A673 (cell line): ENCODE measurements around the gene RAD51AP1. TPM values are rescaled to one million over a fixed set of nuclear protein-coding genes. Genes with fewer than 3 reads are reported as not detected.

Experiments
- BruUV-seq: library from RNA; stranded (reverse); fragments of 400-500 nt; replicated peaks from 2 replicates; lab custom pipeline; 2021; lab: Mats Ljungman, UMichigan
- CTCF ChIA-PET: fragments of 300-600 bp; sonication (Branson Sonifier 250); formaldehyde crosslinking; loops from one replicate; lab custom pipeline; 2022; ENCODE audit warnings: antibody characterized with exemption; lab: Charles Lee
- POLR2A ChIA-PET: fragments of 300-600 bp; sonication (Branson Sonifier 250); formaldehyde crosslinking; loops from one replicate; lab custom pipeline; 2022; ENCODE audit warnings: antibody characterized with exemption; ENCODE audit not compliant: low non-redundant PET; lab: Charles Lee
- DNase-seq: peaks from one replicate; pipeline ENCODE4 v3.0.0-alpha.2; 2015; ENCODE audit warnings: low spot score
- H3K27ac ChIP-seq: fragments of 200-600 bp; sonication (generic); 2 replicates; pipeline ENCODE4 v1.5.1; 2016; ENCODE audit warnings: mixed run types, low read depth, mild to moderate bottlenecking, mixed read lengths, antibody characterized with exemption, low read length; ENCODE audit not compliant: poor library complexity, severe bottlenecking
- H3K27me3 ChIP-seq: fragments of 200-600 bp; sonication (generic); replicated peaks from 2 replicates; pipeline ENCODE4 v1.6.1; 2017; ENCODE audit warnings: mixed run types, low read depth, mild to moderate bottlenecking, mixed read lengths, antibody characterized with exemption, low read length; ENCODE audit not compliant: insufficient read depth, poor library complexity
- H3K36me3 ChIP-seq: fragments of 200-600 bp; sonication (generic); 2 replicates; pipeline ENCODE4 v1.6.1; 2016; ENCODE audit warnings: mixed run types, mild to moderate bottlenecking, mixed read lengths, antibody characterized with exemption, low read length; ENCODE audit not compliant: insufficient read depth, poor library complexity, severe bottlenecking
- H3K4me1 ChIP-seq: fragments of 200-600 bp; sonication (generic); 2 replicates; pipeline ENCODE4 v1.6.1; 2017; ENCODE audit warnings: mixed run types, mild to moderate bottlenecking, mixed read lengths, antibody characterized with exemption, low read length; ENCODE audit not compliant: insufficient read depth, poor library complexity, severe bottlenecking
- H3K4me3 ChIP-seq: fragments of 200-600 bp; sonication (generic); 2 replicates; pipeline ENCODE4 v1.5.1; 2016; ENCODE audit warnings: low read depth, mixed run types, mild to moderate bottlenecking, mixed read lengths, low read length; ENCODE audit not compliant: poor library complexity, severe bottlenecking
- H3K9me3 ChIP-seq: fragments of 200-600 bp; sonication (generic); 2 replicates; pipeline ENCODE4 v1.6.1; 2016; ENCODE audit warnings: mixed run types, low read depth, mild to moderate bottlenecking, mixed read lengths, antibody characterized with exemption, low read length; ENCODE audit not compliant: poor library complexity, severe bottlenecking
- CTCF ChIP-seq: fragments of 300-800, 200-600 bp; sonication (generic); conservative IDR thresholded peaks from 2 replicates; pipeline ENCODE4 v1.5.1; 2017; ENCODE audit warnings: low read depth, mild to moderate bottlenecking, antibody characterized with exemption, low read length, moderate library complexity, mixed read lengths
- EZH2 ChIP-seq: fragments of 200-600 bp; sonication (generic); IDR thresholded peaks from 2 replicates; pipeline ENCODE4 v1.6.1; 2017; ENCODE audit warnings: borderline replicate concordance, low read depth, mild to moderate bottlenecking, mixed read lengths, antibody characterized with exemption, low read length; ENCODE audit not compliant: poor library complexity, severe bottlenecking
- intact Hi-C: fragments of 100-400 bp; cut with micrococcal nuclease; formaldehyde crosslinking; loops from one replicate; pipeline ENCODE4 v1.10.0; 2022; ENCODE audit not compliant: unreplicated experiment
- total RNA-seq: library from RNA; stranded (reverse); gene quantifications from 2 replicates; pipeline ENCODE4 v1.2.3, GENCODE V29; 2021

Gene RAD51AP1
- total RNA-seq, 1 experiment from 2014 or later, result 58.9 TPM

GRCh38 chr12:4587108-4587507 lies 48.4 kb downstream of the RAD51AP1 start:
- DNase-seq, result no peak

GRCh38 chr12:4588916-4589315 lies 50.2 kb downstream of the RAD51AP1 start:
- no peaks in the 10 kb centered on the region for H3K4me1 ChIP-seq
- ChIA-PET POLR2A (no interaction called here), CTCF (no interaction called here)
- BruUV-seq, result no TSS peak
- no peak for TF ChIP-seq EZH2
- TF ChIP-seq CTCF, result no peak
- H3K9me3 ChIP-seq, result no peaks in the 10 kb centered on the region
- peaks cover 33% of the 10 kb centered on the region for H3K27me3 ChIP-seq
- intact Hi-C loops, result loop anchor here (10.0 kb wide), 1 partner anchor 166 kb away; no protein-coding TSS in a partner anchor
- H3K4me3 ChIP-seq, result no peak overlapping the region
- H3K36me3 ChIP-seq, result no peaks in the 10 kb centered on the region
- DNase-seq, result no peak
- H3K27ac ChIP-seq, result no peak overlapping the region

More at GRCh38 chr12:4587108-4587507, 48.4 kb downstream of the RAD51AP1 start:
- H3K9me3 ChIP-seq, result no peaks in the 10 kb centered on the region
- no peak for TF ChIP-seq EZH2
- TF ChIP-seq CTCF, result no peak
- no peaks in the 10 kb centered on the region for H3K4me1 ChIP-seq
- no peak overlapping the region for H3K27ac ChIP-seq
- intact Hi-C loops, result loop anchor here (10.0 kb wide), 1 partner anchor 168 kb away; no protein-coding TSS in a partner anchor
- H3K4me3 ChIP-seq, result no peak overlapping the region
- peaks cover 17% of the 10 kb centered on the region for H3K27me3 ChIP-seq
- ChIA-PET CTCF (interaction anchor here (0.6 kb wide), 1 partner anchor 1260 kb away, joined by 3 read pairs; no protein-coding TSS in a partner anchor), POLR2A (no interaction called here)
- no peaks in the 10 kb centered on the region for H3K36me3 ChIP-seq
- no TSS peak for BruUV-seq

- H3K27me3 ChIP-seq, result peaks cover 39% of the 10 kb centered on the region
- TF ChIP-seq EZH2 (no peak), CTCF (no peak)
- no peaks in the 10 kb centered on the region for H3K36me3 ChIP-seq
- no peak overlapping the region for H3K4me3 ChIP-seq
- H3K27ac ChIP-seq, result no peak overlapping the region
- no peaks in the 10 kb centered on the region for H3K9me3 ChIP-seq
- no peak for DNase-seq
- POLR2A ChIA-PET, result no interaction called here
- no peaks in the 10 kb centered on the region for H3K4me1 ChIP-seq
- no TSS peak for BruUV-seq
- intact Hi-C loops, result loop anchor here (10.0 kb wide), 1 partner anchor 165 kb away; no protein-coding TSS in a partner anchor
- CTCF ChIA-PET, result no interaction called here
Measured at GRCh38 chr12:4589941-4590340, 51.3 kb downstream of the RAD51AP1 start.
